HG03045 (cell line): ENCODE results near the gene GMDS.

Experiments
- ATAC-seq: cut with Tn5 transposase; IDR thresholded peaks from one replicate; pipeline ENCODE4 v1.9.1; 2021; ENCODE audit warnings: mild to moderate bottlenecking, moderate library complexity; ENCODE audit not compliant: unreplicated experiment

The GMDS gene

DNA sequence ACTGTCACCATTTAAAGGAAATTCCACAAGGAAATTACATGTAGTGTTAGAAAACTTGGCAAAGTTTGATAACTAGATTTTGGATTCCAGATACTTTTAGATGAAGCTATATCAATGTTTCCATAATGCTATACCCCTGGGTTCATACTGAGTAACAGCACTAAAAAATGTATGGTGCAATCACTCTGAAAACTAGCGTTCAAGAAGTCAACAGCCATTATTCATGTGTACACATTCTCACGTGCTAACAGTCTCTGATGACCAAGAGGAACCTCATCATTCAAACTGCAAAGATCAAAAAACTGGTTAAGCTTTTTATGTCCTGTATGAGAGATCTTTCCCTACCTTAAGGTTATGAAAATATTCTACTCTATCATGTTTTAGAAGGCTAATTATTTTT, 197.6 kb downstream of the GMDS start:
- ATAC-seq = no peak

GRCh38 chr6:2044192-2044591, 201.2 kb downstream of the GMDS start:
- no peak for ATAC-seq

GRCh38 chr6:2042956-2043648, 202.3 kb downstream of the GMDS start:
- ATAC-seq = no peak

- no peak for ATAC-seq
These were observed 207.3 kb downstream of the GMDS start for GRCh38 chr6:2038092-2038491.

- ATAC-seq = no peak
These were observed 208.0 kb downstream of the GMDS start for GRCh38 chr6:2037237-2037926.

GRCh38 chr6:2036710-2037023, 208.7 kb downstream of the GMDS start:
- ATAC-seq = no peak

DNA sequence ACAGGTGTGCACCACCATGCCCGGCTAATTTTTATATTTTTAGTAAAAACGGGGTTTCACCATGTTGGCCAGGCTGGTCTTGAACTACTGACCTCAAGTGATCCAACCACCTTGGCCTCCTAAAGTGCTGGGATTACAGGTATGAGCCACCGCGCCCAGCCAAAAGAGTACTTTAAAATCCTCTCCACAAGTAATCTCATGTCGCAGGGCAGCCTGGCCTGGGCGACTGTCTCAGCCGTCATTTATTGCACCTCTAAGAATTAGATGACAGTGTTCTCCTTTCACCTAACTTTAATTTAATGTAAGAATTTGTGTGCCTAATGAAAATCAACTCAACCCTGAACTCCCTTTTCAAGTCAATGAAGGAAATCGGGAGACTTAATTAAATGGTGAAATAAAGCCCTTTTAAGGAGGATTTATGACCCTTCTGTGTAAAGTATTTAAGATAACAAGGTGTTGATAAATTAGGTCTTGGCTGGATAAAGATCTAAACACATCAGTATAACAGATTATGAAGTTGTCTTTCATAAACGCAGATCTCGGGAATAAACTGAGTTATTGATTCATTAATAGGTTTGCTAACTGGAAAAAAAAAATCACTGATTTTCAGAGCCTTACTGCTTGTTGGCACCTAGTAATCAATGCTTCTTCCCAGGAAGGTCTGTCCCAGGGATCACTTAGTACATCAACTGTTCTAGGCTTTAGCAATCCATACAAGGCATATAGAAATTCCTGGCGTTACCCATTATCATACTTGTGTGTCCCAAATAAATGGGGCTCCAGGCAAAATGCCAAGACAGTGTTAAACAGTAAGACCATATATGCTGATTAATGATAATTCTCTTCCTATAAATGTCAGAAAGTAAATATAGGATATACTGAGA, 209.3 kb downstream of the GMDS start:
- ATAC-seq = no peak

- ATAC-seq = no peak
These were observed 210.4 kb downstream of the GMDS start for GRCh38 chr6:2035046-2035445.

DNA sequence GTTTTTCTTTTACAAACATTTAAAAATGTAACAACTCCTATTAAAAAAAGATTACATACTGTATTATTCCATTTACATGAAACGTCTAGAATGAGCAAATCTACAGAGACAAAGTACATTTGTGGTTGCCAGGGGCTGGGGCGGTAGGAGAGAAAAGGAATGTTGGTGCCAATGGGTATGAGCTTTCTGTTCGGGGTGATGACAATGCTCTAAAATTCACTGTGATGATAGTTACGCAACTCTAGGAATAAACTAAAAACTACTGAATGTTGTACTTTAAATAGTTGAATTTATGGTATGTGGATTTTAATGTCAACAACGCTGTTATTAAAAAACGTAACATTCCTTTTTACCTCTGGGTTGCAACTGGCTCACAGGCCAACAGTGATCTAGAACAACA, 211.1 kb downstream of the GMDS start:
- no peak for ATAC-seq

DNA sequence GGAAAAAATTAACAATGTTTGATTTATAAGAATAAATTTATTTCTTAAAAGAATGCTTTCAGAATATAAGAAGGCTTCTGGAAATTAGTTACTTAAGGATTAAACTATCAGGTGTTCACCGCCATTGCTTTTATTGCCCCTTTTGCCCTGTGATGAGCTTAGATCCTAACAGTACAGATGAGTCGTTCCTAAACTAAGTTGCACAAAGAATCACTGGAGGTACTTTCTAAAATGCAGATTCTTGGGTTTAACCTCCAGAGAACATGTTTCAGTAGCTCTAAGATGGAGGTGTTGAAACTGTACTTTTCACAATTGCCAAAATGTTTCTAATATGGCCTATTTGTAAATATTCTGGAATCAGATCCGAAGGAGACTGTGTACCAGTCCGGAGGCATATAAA, 211.9 kb downstream of the GMDS start:
- ATAC-seq = no peak

- ATAC-seq = no peak
These were observed 214.6 kb downstream of the GMDS start for GRCh38 chr6:2030682-2031244.

DNA sequence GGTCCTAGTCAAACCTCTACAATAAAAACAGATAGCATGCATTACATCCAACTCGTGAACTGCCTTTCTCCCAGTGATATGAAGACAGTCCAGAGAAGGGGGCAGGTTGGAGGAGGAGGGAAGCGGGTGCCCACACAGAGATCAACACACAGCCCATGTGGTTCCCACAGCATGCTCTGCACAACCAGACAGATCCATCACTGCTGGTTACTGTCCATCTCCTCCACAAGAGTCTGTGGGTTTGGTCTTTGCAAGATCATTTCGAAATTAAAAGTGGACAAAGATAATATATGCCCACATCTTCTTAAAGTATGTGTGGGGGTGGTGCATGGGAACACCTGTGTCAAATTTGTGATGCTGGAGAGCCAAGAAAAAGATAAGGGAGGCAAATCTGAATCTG, 215.5 kb downstream of the GMDS start:
- no peak for ATAC-seq

DNA sequence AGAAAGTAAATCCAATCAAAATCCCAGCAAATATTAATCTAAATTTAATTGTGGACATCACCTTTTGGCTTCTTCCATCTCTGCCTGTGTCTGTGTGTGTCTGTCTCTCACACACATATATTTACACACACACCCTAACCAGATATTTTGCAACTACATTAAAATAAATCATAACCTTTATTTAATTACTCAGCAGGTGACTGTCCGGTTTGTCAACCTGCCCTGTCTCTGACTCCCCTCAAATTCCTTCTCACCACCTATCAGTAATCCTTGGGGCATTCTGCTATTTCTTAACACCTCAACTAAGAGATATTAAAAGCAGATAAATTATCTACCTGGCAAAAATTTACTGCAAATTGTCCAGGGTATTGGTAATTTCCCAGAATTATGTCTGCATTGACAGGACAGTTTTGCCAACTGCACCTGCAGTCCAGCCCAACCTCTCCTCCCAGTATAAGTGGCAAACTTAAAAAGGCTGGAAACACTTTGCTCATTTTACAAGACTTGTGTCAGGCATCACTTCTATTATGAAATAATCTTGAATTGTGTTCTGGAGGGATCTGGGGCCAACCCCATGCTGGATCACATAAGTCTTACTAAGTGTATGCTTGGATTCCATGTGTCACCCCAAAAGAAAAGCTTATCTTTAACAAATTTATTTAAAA, 216.1 kb downstream of the GMDS start:
- ATAC-seq = no peak

DNA sequence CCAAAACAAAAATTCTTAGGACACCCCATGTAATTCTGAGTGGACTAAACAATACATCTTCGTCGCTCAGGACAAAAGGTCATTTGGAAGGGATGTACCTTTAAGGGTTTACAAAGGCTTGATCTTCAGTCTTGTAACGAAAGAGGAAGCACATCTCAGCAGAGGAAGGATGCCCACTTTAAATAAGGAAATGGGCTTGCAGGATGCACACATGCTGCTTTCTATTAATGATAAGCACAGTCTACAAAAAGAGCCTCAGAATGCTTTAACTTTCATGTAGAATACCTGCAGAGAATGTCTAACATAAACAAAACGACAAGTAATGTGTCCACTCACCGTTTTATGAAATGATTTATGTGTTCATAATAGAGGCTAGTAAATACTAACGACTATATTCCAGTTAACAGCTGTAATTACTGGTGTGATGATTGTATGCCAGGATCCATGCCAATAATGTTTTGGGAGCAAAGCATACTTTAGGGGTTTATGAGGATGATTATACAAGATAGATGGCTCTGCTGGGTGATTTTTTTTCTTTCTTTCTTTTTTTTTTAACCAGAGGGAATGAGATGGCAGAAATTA, 216.9 kb downstream of the GMDS start:
- no peak for ATAC-seq

- ATAC-seq = no peak
These were observed 219.3 kb downstream of the GMDS start for GRCh38 chr6:2026133-2026532.

- ATAC-seq = no peak
These were observed 223.7 kb downstream of the GMDS start for GRCh38 chr6:2021713-2022125.

DNA sequence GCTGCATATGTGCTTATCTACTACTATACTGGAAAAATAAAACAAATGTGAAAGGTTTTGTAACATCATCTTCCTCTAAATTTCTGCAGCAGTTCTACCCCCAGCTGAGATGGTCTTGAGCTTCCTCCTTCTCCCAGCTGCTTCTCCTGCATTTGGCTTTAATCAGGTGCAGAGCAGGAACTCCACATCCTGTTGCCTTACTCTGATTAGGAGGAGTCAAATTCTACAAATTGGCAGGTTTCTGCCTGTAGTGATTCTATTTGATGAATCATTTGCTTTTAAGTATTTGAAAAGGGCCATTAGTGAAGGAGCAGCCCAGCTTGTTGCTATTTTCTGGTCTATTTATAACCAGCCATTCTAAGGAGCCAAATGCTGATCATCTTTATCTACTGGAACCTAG, 224.5 kb downstream of the GMDS start:
- no peak for ATAC-seq

GRCh38 chr6:2019051-2019450, 226.4 kb downstream of the GMDS start:
- no peak for ATAC-seq

DNA sequence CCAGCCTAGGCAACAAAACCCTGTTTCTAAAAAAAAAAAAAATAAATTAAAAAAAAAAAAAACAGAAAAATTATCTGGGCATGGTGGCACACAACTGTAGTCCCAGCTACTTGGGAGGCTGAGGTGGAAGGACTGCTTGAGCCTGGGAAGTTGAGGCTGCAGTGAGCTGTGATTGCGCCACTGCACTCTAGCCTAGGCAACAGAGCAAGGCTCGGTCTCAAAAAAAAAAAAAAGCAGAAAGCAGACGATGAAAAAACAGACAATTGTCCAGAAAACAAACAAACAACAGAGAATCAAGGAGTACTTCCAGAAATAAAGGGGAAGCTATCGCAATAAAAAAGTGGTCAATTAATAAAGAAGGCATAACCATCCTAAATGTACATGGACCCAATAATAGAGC, 229.4 kb downstream of the GMDS start:
- no peak for ATAC-seq

DNA sequence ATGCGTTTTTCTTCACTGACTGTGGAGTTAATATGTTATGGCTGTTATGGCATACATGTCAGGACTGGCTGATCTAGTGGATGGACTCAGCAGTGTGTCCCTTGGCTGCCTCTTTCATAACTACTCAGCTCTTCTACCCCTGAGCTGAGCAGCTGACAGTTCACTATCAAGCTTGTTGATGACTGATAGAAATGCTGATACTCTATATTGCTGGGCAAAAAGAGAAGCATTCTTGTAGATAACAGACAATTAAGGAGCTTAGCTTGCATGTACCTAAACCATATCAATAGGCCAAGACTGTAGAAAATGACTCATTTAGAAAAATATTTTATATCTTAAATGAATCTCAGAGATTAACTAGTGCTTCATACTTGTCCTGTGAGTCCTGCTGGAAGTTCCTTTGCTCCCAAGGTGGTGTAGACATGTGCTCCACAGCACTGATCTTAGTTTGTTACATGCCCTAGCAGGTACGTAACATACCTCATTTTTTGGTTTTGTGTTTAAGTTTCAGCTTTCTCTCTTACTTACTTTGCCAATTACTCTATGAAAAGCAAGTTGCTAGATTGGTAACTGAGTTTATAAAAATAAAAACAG, 236.9 kb downstream of the GMDS start:
- no peak for ATAC-seq
